Measurements from ENCODE around the gene CFHR4. TPM values are rescaled to one million over a fixed set of nuclear protein-coding genes. Genes with fewer than 3 reads are reported as not detected.
"Not testable (repeated sequence)": the region's sequence is repeated elsewhere in the genome, so short reads cannot be mapped to it uniquely, and the experiment has no call there.

The CFHR4 gene
- total RNA-seq, 1 experiment from 2014 or later, result not detected

DNA sequence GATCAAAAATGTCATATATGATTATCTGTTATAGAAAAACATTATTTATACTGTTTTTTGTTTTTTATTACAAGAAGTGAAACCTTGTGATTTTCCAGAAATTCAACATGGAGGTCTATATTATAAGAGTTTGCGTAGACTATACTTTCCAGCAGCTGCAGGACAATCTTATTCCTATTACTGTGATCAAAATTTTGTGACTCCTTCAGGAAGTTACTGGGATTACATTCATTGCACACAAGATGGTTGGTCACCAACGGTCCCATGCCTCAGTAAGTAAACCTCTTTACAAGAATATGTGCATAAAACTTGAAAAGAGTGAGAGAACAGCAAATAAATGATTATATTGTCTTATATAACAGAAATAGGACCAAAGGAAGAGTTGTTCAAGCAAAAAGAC lies 14.5 kb downstream of the CFHR4 start:
- no peaks in the 10 kb centered on the region for H3K4me1 ChIP-seq (ENCODE audit: insufficient read depth, low read length, poor library complexity, severe bottlenecking)
- TF ChIP-seq, protein P1, sequence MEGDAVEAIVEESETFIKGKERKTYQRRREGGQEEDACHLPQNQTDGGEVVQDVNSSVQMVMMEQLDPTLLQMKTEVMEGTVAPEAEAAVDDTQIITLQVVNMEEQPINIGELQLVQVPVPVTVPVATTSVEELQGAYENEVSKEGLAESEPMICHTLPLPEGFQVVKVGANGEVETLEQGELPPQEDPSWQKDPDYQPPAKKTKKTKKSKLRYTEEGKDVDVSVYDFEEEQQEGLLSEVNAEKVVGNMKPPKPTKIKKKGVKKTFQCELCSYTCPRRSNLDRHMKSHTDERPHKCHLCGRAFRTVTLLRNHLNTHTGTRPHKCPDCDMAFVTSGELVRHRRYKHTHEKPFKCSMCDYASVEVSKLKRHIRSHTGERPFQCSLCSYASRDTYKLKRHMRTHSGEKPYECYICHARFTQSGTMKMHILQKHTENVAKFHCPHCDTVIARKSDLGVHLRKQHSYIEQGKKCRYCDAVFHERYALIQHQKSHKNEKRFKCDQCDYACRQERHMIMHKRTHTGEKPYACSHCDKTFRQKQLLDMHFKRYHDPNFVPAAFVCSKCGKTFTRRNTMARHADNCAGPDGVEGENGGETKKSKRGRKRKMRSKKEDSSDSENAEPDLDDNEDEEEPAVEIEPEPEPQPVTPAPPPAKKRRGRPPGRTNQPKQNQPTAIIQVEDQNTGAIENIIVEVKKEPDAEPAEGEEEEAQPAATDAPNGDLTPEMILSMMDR (conservative IDR thresholded peaks at IDR 0.05; ENCODE audit: low read depth, low read length), result no peak
- TF ChIP-seq EZH2 (IDR thresholded peaks at IDR 0.05; ENCODE audit: borderline replicate concordance, low read depth, low read length, poor library complexity, severe bottlenecking), result no peak
- H3K4me3 ChIP-seq (ENCODE audit: low read depth, low read length, poor library complexity, severe bottlenecking), result no peak overlapping the region
- no peaks in the 10 kb centered on the region for H3K36me3 ChIP-seq (ENCODE audit: insufficient read depth, low read length, poor library complexity, severe bottlenecking)
- ChIA-PET CTCF (no interaction called here), POLR2A (ENCODE audit: low non-redundant PET) (no interaction called here)
- peak; percentile 7 for DNase-seq (ENCODE audit: low spot score)
- no TSS peak for BruUV-seq (replicated peaks)
- no peaks in the 10 kb centered on the region for H3K9me3 ChIP-seq (ENCODE audit: low read depth, low read length, poor library complexity, severe bottlenecking)
- H3K27ac ChIP-seq (ENCODE audit: low read depth, low read length, poor library complexity, severe bottlenecking), result no peak overlapping the region
- H3K27me3 ChIP-seq (replicated peaks; ENCODE audit: insufficient read depth, low read depth, low read length, poor library complexity), result no peaks in the 10 kb centered on the region
- intact Hi-C loops (cut with micrococcal nuclease; ENCODE audit: unreplicated experiment), result no loop called here

DNA sequence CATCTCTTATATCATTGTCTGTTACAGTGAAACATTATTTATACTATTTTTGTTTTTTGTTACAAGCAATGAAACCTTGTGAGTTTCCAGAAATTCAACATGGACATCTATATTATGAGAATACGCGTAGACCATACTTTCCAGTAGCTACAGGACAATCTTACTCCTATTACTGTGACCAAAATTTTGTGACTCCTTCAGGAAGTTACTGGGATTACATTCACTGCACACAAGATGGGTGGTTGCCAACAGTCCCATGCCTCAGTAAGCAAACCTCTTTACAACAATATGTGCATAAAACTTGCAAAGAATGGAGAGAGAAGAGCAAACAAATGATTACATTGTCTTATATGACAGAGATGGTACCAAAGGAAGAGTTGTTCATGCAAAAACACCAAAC lies 22.4 kb downstream of the CFHR4 start:
- H3K36me3 ChIP-seq (ENCODE audit: insufficient read depth, low read length, poor library complexity, severe bottlenecking), result no peaks in the 10 kb centered on the region
- no peaks in the 10 kb centered on the region for H3K27me3 ChIP-seq (replicated peaks; ENCODE audit: insufficient read depth, low read depth, low read length, poor library complexity)
- ChIA-PET POLR2A (ENCODE audit: low non-redundant PET) (no interaction called here), CTCF (no interaction called here)
- BruUV-seq (replicated peaks), result no TSS peak
- H3K9me3 ChIP-seq (ENCODE audit: low read depth, low read length, poor library complexity, severe bottlenecking), result no peaks in the 10 kb centered on the region
- TF ChIP-seq, protein P1 (conservative IDR thresholded peaks at IDR 0.05; ENCODE audit: low read depth, low read length), result 0 out of 2 replicates have a peak, but pooled peaks have one; percentile 16
- no peak for TF ChIP-seq EZH2 (IDR thresholded peaks at IDR 0.05; ENCODE audit: borderline replicate concordance, low read depth, low read length, poor library complexity, severe bottlenecking)
- no peaks in the 10 kb centered on the region for H3K4me1 ChIP-seq (ENCODE audit: insufficient read depth, low read length, poor library complexity, severe bottlenecking)
- no peak overlapping the region for H3K4me3 ChIP-seq (ENCODE audit: low read depth, low read length, poor library complexity, severe bottlenecking)
- peak; percentile 21 for DNase-seq (ENCODE audit: low spot score)
- H3K27ac ChIP-seq (ENCODE audit: low read depth, low read length, poor library complexity, severe bottlenecking), result no peak overlapping the region
- intact Hi-C loops (cut with micrococcal nuclease; ENCODE audit: unreplicated experiment), result no loop called here

GRCh38 chr1:196912283-196912682 lies 24.4 kb downstream of the CFHR4 start:
- H3K4me3 ChIP-seq (ENCODE audit: low read depth, low read length, poor library complexity, severe bottlenecking); H3K36me3 ChIP-seq (ENCODE audit: insufficient read depth, low read length, poor library complexity, severe bottlenecking); H3K4me1 ChIP-seq (ENCODE audit: insufficient read depth, low read length, poor library complexity, severe bottlenecking); BruUV-seq (replicated peaks); H3K27ac ChIP-seq (ENCODE audit: low read depth, low read length, poor library complexity, severe bottlenecking); CTCF ChIA-PET; POLR2A ChIA-PET (ENCODE audit: low non-redundant PET); DNase-seq (ENCODE audit: low spot score); H3K27me3 ChIP-seq (replicated peaks; ENCODE audit: insufficient read depth, low read depth, low read length, poor library complexity); intact Hi-C loops (cut with micrococcal nuclease; ENCODE audit: unreplicated experiment); H3K9me3 ChIP-seq (ENCODE audit: low read depth, low read length, poor library complexity, severe bottlenecking): not testable (repeated sequence)

- H3K4me3 ChIP-seq (ENCODE audit: low read depth, low read length, poor library complexity, severe bottlenecking); POLR2A ChIA-PET (ENCODE audit: low non-redundant PET); BruUV-seq (replicated peaks); H3K27ac ChIP-seq (ENCODE audit: low read depth, low read length, poor library complexity, severe bottlenecking); H3K9me3 ChIP-seq (ENCODE audit: low read depth, low read length, poor library complexity, severe bottlenecking); H3K36me3 ChIP-seq (ENCODE audit: insufficient read depth, low read length, poor library complexity, severe bottlenecking); CTCF ChIA-PET; H3K27me3 ChIP-seq (replicated peaks; ENCODE audit: insufficient read depth, low read depth, low read length, poor library complexity); H3K4me1 ChIP-seq (ENCODE audit: insufficient read depth, low read length, poor library complexity, severe bottlenecking); DNase-seq (ENCODE audit: low spot score); intact Hi-C loops (cut with micrococcal nuclease; ENCODE audit: unreplicated experiment): not testable (repeated sequence)
These were observed 39.0 kb downstream of the CFHR4 start for GRCh38 chr1:196926839-196927238.

DNA sequence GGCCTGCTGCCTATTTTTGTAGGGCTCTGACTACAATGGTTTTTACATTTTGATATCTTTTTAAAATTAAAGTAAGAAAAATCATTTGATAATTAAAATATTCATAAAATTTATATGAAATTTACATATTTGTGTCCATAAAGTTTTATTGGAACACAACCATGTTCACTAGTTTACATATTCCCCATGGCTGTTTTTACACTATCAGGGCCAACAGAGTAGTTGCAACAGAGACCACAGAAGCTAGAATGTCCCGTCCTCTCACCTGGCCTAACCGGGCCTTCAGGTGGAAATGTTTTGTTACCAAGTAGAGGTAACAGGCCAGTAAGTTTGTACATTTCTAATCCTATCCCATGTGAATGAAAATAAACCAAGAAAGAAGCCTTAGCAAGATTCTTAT lies 45.0 kb downstream of the CFHR4 start:
- CTCF ChIA-PET, result not testable (repeated sequence)

More for the DNA sequence above, 45.0 kb downstream of the CFHR4 start:
- H3K4me3 ChIP-seq (ENCODE audit: low read depth, low read length, poor library complexity, severe bottlenecking); POLR2A ChIA-PET (ENCODE audit: low non-redundant PET); intact Hi-C loops (cut with micrococcal nuclease; ENCODE audit: unreplicated experiment); H3K4me1 ChIP-seq (ENCODE audit: insufficient read depth, low read length, poor library complexity, severe bottlenecking); H3K27me3 ChIP-seq (replicated peaks; ENCODE audit: insufficient read depth, low read depth, low read length, poor library complexity); DNase-seq (ENCODE audit: low spot score); H3K9me3 ChIP-seq (ENCODE audit: low read depth, low read length, poor library complexity, severe bottlenecking); H3K36me3 ChIP-seq (ENCODE audit: insufficient read depth, low read length, poor library complexity, severe bottlenecking); H3K27ac ChIP-seq (ENCODE audit: low read depth, low read length, poor library complexity, severe bottlenecking); BruUV-seq (replicated peaks): not testable (repeated sequence)

Measured in A673 (cell line).